HG02623 (cell line): Measurements from ENCODE around the gene DNER.
"Not testable (repeated sequence)": the region's sequence is repeated elsewhere in the genome, so short reads cannot be mapped to it uniquely, and the experiment has no call there.

ENCODE experiments used
- ATAC-seq: cut with Tn5 transposase; IDR thresholded peaks from one replicate; pipeline ENCODE4 v1.9.1; 2021; ENCODE audit warnings: moderate library complexity; ENCODE audit not compliant: unreplicated experiment

The DNER gene

DNA sequence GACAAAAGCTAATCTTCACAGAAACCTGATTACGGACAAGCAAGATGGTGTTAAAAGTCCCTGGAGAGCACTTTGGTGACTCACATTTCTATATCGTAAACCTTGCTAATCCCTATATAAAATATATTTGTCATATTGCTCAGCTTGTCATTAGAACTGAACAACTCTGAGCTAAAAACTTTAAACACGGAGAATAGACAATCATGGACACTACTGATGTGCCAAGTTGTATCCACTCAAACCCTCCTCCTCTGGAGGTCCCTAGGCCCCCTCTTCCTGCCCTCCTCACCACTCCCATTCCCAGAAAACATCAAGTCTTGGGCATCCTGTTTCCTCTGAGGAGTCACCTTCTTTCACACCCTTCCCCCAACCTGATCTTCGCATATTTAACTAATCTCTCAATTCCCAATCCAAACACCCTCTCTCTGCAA lies 304.6 kb downstream of the DNER start:
- ATAC-seq, result no peak

DNA sequence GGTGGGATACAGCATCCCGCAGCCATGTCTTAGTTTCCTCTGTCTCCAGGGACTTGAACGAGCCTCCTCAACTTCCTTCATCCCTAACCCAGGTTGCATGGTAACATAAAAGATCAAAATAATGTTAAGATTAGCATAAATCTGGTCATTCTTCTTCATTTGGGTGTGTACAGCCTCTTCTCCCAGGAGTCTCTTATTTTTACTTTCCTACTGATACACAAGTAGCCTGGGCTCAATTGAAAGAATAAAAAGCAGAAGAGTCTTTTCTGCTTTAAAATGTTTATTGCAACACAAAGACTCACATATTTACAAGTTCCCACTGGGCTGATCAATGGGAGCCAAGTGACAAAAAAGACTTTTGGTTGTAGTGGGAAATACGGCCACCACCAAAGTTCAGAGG lies 305.4 kb downstream of the DNER start:
- no peak for ATAC-seq

- ATAC-seq, result no peak
These were observed 306.0 kb downstream of the DNER start for GRCh38 chr2:229408356-229408755.

- no peak for ATAC-seq
These were observed 307.2 kb downstream of the DNER start for GRCh38 chr2:229407170-229407569.

- no peak for ATAC-seq
These were observed 308.6 kb downstream of the DNER start for GRCh38 chr2:229405796-229406195.

- no peak for ATAC-seq
These were observed 311.1 kb downstream of the DNER start for GRCh38 chr2:229403296-229403695.

DNA sequence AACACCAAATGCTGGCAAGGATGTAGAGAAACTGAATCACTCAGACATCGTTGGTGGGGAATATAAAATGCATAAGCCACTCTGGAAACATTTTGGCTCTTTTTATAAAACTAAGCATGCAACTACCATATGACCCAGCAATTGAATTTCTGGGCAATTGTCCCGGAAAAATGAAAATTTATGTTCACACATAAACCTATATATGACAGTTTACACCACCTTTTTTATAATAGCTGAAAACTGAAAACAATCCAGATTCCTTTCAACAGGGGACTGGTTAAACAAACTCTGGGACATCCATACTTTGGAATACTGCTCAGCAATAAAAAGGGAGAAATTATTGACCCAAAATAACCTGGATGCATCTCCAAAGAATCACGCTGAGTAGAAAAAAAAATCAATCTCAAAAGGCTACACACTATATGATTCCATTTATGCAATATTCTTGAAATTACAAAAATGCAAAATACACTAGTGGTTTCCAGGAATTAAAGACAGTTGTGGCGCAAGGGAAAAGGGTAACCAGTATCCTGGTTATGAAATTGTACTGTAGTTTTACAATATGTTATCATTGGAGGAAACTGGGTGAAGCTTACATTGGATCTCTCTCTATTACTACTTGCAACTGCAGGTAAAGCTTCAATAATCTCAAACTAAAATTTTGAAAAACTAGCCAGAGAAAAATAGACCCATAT lies 313.0 kb downstream of the DNER start:
- no peak for ATAC-seq

DNA sequence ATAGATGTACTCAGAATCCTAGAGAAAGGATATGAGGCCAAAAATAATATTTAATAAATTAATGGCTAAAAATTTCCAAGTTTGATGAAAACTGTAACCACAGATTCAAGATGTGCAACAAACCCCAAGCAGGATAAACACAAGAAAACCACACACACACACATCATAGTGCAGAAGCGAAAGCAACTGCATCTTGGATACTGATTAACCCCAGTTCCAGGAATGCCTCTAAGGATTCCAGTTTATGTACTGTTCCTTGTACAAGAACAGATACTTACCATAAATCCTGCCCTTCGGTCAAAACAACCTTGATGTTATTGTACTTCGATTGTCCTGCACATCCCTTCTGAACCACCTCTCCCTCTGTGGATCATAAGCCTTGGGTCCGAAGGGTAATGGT lies 320.4 kb downstream of the DNER start:
- ATAC-seq, result no peak

GRCh38 chr2:229392196-229392595 lies 322.2 kb downstream of the DNER start:
- ATAC-seq, result no peak

DNA sequence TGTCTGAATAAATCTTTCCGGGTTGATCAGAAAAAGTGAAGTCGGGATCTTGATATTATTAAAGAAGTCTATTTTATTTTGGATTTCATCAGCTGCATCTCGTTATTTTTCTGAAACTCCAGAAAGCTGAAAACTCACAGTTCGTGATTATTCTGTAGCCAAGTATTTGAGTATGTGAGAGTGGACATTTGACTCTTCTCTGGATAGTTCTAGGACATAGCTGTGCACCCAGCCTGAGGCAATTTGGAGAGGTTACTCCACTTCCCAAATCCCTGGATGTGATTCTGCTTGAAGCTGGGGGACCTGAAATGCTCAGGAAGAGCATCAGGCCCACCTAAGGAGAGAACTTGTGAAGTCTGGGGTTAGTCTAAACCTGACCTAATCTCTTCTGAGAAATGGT lies 325.6 kb downstream of the DNER start:
- no peak for ATAC-seq

- ATAC-seq, result no peak
These were observed 326.5 kb downstream of the DNER start for GRCh38 chr2:229387866-229388265.

- ATAC-seq, result no peak
These were observed 334.2 kb downstream of the DNER start for GRCh38 chr2:229380101-229380625.

- ATAC-seq, result no peak
These were observed 336.0 kb downstream of the DNER start for GRCh38 chr2:229378386-229378785.

- ATAC-seq, result no peak
These were observed 337.5 kb downstream of the DNER start for GRCh38 chr2:229376866-229377265.

DNA sequence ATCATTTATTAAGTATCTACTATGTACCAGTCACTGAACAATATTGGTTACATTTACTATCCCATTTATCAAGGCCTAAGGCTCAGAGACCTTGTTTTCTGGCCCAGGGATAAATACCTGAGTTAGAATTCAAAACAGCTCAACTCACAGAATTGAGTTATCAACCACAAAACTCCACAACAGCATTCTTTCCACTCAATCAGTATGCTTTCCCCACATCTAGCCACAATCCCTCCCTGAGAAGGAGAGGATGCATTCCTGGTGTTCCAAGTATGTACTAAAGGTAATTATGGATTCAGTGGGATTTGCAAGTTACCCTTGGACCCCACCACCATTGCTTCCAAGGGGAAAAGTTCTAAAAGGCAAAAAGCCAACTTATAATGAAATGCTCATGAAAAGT lies 339.1 kb downstream of the DNER start:
- ATAC-seq, result no peak

GRCh38 chr2:229373311-229373710 lies 341.0 kb downstream of the DNER start:
- not testable (repeated sequence) for ATAC-seq

GRCh38 chr2:229372207-229372606 lies 342.1 kb downstream of the DNER start:
- no peak for ATAC-seq

DNA sequence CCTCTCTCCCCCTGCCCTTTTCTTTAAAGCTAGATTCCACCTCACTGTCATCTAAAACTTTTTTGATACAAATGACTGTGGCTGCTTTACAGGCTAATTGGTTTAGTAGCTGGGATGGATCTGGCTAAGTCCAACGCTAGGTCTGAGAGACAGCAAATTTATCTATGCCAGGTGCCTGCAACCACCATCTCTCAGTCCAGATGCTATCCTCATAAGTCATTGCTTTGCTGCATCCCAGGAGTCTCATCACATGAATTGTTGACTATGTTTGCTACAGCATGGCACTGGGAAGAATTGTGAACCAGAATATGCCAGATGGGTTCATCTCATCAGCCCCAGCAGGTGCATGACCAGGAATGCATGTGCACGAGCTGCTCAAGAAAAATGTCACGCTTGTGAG lies 343.3 kb downstream of the DNER start:
- ATAC-seq, result no peak

- no peak for ATAC-seq
These were observed 343.8 kb downstream of the DNER start for GRCh38 chr2:229370509-229370908.

DNA sequence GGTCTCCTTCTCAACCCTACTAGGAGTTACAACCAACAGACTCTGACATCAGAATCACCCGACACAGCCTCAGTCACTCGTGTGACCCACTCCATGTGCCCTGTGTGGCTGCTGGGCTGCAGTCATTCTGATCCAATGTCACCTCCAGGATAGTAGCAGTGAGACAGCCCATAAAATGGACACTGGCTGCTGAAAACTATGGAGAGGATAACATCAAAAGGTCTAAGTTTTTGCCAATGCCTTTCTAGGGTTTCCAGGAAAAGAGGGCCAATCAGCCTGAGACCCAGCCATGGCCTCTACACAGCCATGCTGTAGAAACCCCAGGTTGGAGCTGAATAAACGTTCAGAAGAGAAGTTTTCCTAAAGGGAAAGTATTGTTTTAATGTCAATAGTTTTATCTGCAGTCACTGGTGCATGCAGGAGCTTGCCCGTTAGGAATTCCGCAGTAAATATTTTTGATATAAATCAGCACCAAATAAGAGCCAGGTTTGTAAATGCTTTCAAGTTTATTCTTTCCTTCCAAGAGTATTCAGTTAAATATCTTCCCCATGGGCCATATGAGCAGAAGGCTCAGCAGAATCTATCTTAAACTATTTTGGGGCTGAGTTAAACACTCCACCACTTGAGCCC lies 351.1 kb downstream of the DNER start:
- no peak for ATAC-seq

GRCh38 chr2:229350883-229351282 lies 363.5 kb downstream of the DNER start:
- no peak for ATAC-seq

DNA sequence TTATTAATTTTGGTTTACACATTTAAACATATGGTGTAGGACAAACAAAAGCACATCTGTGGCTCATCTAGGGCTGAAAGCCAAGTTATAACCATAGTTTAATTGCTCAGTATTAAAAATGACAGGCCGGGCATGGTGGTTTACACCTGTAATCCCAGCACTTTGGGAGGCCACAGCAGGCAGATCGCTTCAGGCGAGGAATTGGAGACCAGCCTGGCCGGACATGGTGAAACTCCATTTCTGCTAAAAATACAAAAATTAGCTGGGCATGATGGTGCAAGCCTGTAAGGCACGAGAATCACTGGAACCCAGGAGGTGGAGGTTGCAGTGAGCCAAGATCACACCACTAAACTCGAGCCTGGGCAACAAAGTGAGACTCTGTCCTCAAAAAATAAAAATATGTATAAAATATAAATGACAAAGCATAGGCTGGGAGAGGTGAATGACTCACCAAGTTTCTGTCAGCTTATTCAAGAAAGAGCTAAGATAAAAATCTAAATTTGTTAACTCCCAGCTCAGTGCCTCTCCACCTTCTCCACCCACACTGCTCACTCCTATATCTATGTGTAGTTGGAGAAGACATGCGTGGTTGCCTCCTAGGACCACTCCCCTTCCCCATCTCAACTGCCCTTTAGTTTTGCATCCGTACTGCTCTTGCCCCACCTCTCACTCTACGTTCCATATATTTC lies 364.1 kb downstream of the DNER start:
- no peak for ATAC-seq
